GM21619 (cell line): ENCODE data around the gene PARPBP.
A peak's percentile ranks its signal among the peaks of the same experiment; 100 is the strongest.
"Not testable (repeated sequence)": the region's sequence is repeated elsewhere in the genome, so short reads cannot be mapped to it uniquely, and the experiment has no call there.

Experiments used
- ATAC-seq: cut with Tn5 transposase; IDR thresholded peaks from one replicate; pipeline ENCODE4 v1.9.1; 2021; ENCODE audit not compliant: unreplicated experiment

PARPBP gene

DNA sequence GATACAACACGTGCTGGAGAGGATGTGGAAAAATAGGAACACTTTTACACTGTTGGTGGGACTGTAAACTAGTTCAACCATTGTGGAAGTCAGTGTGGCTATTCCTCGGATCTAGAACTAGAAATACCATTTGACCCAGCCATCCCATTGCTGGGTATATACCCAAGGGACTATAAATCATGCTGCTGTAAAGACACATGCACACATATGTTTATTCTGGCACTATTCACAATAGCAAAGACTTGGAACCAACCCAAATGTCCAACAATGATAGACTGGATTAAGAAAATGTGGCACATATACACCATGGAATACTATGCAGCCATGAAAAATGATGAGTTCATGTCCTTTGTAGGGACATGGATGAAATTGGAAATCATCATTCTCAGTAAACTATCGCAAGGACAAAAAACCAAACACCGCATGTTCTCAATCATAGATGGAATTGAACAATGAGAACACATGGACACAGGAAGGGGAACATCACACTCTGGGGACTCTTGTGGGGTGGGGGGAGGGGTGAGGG is 27.1 kb downstream of the PARPBP start:
- ATAC-seq = not testable (repeated sequence)

DNA sequence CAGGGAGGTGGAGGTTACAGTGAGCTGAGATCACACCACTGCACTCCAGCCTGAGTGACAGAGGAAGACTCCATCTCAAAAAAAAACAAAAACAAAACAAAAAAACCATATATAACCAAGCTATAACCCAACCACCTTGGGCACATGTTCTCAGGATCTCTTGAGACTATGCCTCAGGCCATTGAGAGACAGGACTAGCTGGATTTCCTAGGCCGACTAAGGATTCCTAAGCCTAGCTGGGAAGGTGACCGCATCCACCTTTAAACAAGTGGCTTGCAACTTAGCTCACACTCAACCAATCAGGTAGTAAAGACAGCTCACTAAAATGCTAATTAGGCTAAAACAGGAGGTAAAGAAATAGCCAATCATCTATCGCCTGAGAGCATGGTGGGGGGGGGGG is 35.2 kb downstream of the PARPBP start:
- ATAC-seq = not testable (repeated sequence)

- ATAC-seq = no peak
Observed at GRCh38 chr12:102163383-102163782, 43.4 kb downstream of the PARPBP start.

DNA sequence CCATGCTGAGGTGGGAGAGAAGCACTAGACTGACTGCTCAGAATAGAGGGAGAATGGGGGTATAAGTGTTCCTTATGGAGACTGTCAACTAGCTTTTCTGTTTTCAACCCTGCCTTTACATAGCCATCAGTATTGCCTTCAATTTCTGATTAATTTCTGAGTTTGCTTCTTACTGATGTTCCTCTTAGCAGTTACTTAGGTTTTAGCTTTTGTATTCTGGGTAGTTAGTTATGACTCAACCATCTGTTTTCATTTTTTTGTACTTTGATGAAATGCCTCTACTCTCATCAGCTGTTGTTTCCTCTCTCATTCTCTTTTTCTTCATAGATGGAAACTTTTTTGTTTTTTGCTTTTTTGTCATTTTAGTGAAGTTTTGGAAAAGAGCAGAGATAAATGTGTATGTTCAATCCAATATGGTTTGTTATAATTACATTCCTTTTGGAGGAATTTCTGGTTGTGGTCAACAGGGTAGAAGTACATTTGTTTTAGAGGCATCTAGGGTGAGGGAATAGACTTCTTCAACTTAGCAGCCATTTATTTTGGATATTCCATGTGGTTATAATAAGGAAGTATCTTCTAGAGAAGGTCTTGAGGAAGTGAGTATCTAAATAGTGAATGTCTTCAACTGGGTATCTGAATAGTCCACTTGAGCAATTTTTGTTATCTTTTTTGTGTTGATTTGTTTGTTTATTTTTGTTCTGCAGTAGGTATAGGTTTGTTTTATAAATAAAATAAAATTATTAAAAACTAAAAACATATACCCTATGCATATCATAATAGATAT is 48.0 kb downstream of the PARPBP start:
- peak; percentile 58 for ATAC-seq

DNA sequence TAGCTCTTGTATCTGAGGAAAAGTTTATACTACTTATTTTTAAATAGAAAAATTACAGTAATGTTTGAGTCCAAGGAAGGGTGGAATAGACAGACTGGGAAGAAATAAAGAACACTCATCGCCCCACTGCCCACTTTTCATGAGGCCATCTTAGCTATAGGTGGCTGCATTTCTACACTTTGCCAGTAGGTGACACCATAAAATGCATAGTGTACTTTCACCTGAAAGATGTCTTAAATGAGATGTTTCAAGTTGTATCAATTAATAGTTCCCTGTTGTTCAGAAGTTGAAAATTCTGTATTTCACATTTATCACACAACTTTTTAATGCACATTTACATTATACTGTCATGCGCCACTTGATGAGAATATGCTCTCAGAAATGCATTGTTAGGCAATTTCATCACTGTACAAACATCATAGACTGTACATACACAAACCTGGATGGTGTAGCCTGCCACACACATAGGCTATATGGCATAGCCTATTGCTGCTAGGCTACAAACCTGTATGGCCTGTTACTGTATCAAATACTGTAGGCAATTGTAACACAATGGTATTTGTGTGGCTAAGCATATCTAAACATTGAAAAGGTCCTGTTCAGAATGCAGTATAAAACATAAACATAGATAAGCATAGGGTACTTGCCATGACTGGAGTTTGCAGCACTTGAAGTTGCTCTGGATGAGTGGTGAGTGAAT is 50.1 kb downstream of the PARPBP start:
- ATAC-seq = peak; percentile 59

- no peak for ATAC-seq
Observed at GRCh38 chr12:102171951-102172350, 52.0 kb downstream of the PARPBP start.

DNA sequence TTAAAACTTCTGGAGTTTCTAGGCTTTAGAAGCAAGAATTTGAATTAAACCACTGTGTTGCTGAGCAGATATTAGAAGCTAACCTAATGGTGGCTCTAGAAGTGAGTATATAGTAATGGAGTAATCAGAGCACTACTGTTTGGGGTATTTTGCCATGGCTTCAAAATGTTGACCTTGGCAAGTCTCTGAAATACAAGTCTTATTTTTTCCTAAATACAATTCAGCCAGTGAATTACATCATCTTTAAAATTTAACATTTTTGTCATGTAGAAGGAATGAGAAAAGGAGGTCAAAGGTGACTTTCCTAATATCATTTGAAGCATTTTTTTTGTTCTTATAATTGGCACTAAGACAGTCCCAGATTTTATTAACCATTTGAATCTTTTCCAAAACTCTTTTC is 52.5 kb downstream of the PARPBP start:
- ATAC-seq = no peak

GRCh38 chr12:102174117-102174516 is 54.1 kb downstream of the PARPBP start:
- no peak for ATAC-seq

DNA sequence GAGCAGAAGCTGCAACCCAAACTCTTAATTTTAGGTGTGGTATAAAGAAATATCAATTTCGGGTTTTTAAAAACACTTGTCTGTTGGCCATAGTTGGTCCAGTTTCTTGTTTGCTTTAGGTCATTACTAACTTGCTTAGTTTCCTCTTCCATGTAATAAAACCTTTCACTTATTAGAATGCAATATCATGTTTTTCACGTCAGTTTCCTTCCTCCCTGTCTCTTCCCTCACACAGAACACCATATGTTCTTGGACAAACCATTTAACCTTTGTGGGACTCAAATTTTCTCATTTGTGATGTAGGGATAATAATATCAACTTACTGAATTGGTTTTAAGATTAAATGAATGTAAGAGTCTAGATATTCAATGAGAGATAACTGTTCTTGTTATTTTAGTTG is 54.8 kb downstream of the PARPBP start:
- ATAC-seq = no peak

DNA sequence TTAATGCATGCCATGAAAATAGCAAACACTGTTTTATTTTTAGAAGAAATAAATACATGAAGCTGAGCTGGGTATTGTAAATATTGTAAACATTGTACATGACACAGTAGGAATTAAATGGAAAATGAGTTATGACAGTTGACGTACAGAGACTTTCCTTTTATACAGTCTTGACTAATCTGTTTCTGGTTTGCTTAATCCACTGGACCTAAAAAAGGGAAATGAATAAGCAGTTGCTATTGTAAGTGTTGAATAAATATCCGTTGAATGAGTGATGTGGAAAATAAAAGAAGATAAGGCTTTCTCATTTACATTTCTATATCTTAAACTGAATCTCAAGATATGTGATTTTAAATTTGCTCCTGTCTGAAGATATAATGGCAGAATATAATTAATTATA is 62.7 kb downstream of the PARPBP start:
- no peak for ATAC-seq

DNA sequence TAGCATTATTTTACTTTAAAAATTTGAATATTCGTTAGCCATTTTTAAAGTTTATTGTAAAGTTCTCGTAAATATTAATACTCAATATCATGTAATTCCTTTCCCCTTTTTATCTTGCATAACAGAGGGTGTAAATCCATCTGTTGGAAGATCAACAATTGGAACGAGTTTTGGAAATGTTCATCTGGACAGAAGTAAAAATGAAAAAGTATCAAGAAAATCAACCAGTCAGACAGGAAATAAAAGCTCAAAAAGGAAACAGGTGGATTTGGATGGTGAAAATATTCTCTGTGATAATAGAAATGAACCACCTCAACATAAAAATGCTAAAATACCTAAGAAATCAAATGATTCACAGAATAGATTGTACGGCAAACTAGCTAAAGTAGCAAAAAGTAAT is 75.8 kb downstream of the PARPBP start:
- ATAC-seq = no peak

DNA sequence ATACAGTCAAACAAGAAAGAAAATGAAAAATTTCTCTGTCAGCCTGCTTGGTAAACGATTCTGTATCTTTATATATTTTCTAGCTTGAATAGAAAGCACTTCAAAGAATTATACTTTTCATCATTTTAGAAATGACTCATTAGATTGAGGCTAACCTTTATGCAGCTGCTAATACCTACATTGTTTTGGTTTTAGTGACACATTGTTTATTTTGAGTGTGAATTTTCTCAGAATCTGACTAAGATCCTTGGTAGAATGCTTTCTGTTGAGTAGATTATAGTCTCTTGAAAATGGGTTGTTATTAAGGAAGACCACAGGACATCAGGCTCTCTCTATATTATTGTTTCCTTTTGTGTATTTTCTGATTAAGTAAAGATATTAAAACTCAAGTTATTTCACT is 77.8 kb downstream of the PARPBP start, which contains the start of gene PMCH:
PMCH (minus strand) TSS at position 45 of the 400 bp plus-strand sequence. CDS start 63 bp downstream, outside the sequence.
- ATAC-seq = peak; percentile 75

DNA sequence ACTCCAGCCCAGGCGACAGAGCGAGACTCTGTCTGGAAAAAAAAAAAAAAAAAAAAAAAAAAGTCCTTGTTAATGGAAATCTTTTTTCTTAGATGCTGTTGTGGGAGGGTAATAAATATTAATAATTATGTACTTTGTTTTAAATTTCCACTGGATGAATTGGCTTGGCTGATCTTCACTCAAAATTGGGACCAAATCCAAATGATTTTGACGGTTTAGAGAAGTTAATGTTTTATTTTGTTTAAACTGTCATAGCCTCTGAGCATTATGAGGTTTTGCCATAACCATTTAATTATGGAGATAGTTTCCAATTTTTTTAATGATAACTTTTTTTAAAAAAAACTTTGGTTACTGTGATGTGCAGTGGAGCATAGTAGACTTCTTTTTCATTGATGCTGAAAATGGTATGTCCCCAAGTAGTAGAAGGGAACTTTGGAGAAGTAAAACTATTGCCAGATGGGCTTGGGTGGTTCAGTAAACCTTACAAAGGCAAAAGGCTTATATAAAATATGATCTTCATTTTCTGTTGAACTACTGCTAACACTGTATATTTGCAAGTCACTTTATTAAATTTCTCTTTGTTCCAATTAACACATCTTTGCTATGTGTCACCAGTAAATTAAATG is 81.6 kb downstream of the PARPBP start:
- ATAC-seq = no peak

DNA sequence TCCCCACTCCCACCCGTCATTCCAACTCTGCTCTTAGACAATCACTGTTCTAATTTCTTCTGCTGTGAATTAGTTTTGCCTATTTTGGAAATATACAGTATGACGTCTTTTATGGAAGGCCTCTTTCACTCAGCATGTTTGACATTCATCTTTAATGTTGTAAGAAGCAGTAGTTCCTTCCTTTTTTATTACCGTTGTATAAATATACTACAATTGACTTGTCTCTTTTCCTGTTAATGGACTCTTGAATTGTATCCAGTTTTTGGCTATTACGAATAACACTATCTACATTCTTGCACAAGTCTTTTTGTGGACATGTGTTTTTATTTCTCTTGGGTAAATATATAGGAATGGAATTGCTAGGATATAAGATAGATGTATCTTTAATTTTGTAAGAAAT is 82.6 kb downstream of the PARPBP start:
- no peak for ATAC-seq

DNA sequence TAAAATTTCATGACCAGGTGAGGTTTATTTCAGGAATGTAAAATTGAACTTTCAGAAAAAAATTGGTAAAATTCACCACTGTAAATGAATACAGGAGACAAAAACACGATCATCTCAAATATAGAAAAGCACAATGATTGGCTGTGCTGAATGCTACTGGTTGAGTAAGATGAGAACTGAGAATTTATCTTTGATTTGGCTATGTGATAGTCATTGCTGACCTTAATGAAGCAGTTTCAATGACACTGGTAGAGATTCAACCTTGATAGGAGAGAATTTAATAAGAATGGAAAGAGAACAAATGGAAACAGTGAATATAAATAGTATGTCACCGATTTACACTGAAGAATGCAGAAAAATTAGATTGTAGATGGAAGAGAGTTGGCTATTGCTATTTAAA is 84.0 kb downstream of the PARPBP start:
- ATAC-seq = no peak

- ATAC-seq = no peak
Observed at GRCh38 chr12:102215992-102216691, 96.2 kb downstream of the PARPBP start.

DNA sequence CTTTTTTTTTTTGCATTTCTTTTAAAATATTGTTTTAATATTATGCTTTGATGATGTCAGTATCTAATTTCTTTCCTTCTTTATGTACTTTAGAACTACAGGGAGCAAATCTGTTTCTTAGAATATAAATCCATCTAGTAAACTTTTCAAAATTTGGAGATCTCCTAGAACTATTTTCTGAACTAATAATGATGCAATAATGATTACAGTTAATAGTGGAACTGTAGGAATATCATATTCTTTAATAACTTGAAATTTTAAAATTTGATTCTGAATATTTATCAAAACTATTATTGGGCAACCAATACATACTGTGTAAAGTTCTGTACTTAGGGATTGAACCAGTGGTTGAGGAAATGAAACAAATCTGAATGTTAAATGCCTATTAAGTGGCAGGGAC is 100.8 kb downstream of the PARPBP start:
- no peak for ATAC-seq

GRCh38 chr12:102227954-102228353 is 108.0 kb downstream of the PARPBP start:
- ATAC-seq = no peak

DNA sequence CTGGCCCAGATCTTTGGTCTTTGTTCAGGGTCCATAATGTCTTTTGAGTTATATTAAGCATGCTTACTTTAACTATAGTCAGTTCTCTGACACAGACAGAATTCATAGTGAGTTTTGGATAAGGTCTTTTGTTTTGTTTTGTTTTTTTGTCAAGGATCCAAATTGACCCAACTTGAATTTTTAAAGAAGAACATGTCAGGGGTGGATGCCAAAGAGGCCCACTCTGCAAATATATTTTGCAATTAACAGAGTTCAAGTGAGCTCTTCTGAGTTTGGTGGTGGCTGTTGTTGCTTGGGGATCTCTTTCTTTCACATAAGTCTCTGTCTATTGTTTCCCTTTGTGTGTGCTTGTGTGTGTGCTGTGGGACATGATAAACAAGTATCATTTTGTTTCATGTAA is 112.1 kb downstream of the PARPBP start:
- no peak for ATAC-seq

GRCh38 chr12:102232446-102232845 is 112.5 kb downstream of the PARPBP start:
- ATAC-seq = no peak

DNA sequence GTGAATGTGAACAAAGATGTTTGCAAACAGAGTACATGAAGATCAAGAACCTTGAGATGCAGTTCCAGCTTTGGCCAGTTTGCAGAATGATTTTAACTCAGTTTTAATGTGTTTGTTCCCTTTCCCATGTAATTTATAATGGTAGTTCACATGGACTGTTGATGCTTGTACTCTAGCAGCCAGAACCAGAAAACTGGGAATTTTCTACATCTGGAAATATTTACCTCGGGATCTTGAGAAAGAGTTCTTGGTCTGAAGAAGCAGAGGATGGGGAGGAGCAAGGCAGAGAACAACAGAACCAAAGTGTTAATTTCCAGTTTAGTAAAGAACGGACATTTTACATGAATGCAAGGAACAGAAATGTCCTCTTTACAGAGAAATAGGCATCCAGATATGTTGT is 114.6 kb downstream of the PARPBP start:
- ATAC-seq = no peak
